Epithelial cell of alveolus of lung (primary cell): ENCODE data around the gene C17orf100. TPM values are rescaled to one million over a fixed set of nuclear protein-coding genes. Genes with fewer than 3 reads are reported as not detected.

Source experiments
- total RNA-seq: library from RNA; depleted of rRNA; stranded (reverse); fragments of >200 nt; gene quantifications from 2 replicates; pipeline ENCODE4 v1.2.1, GENCODE V29; 2015

The C17orf100 gene
- 0.40 and 0.91 TPM in 2 replicates for total RNA-seq

GRCh38 chr17:6651354-6651918, at the start of gene C17orf100, which contains the start of gene MED31:
Gene C17orf100, plus strand, starts transcription at chr17:6651762. Its CDS starts 152 bp downstream, at chr17:6651914.
Gene MED31, minus strand, starts transcription at chr17:6651605. Its CDS starts 77 bp downstream, at chr17:6651528.

GRCh38 chr17:6640536-6641246, 10.9 kb upstream of the C17orf100 start, which contains the start of the genes KIAA0753 and TXNDC17:
Gene KIAA0753, minus strand, starts transcription at chr17:6640711. Its CDS starts 5,608 bp downstream, at chr17:6635103.
Gene TXNDC17, plus strand, starts transcription at chr17:6641060. Its CDS starts 23 bp downstream, at chr17:6641083.

Other genes starting within 250 kb of the C17orf100 start
- not detected in 2 replicates for gene AIPL1, start 216.6 kb upstream of the C17orf100 start, total RNA-seq
- 37.6 and 38.3 TPM in 2 replicates for gene PIMREG, start 207.3 kb upstream of the C17orf100 start, total RNA-seq
- 1.0 and 1.6 TPM in 2 replicates for gene PITPNM3, start 95.2 kb upstream of the C17orf100 start, total RNA-seq
- gene KIAA0753, start 11.1 kb upstream of the C17orf100 start, total RNA-seq = 9.3 and 11.7 TPM in 2 replicates
- 148 and 248 TPM in 2 replicates for gene TXNDC17, start 10.7 kb upstream of the C17orf100 start, total RNA-seq
- gene MED31, start 157 bp upstream of the C17orf100 start, total RNA-seq = 16.0 and 22.1 TPM in 2 replicates
- 1.7 TPM in 1 of 2 replicates, not detected in the other for gene SLC13A5, start 61.6 kb downstream of the C17orf100 start, total RNA-seq
- 0.64 and 10.9 TPM in 2 replicates for gene XAF1, start 104.3 kb downstream of the C17orf100 start, total RNA-seq
- gene FBXO39, start 124.5 kb downstream of the C17orf100 start, total RNA-seq = 0.52 TPM in 1 of 2 replicates, not detected in the other
- gene TEKT1, start 180.0 kb downstream of the C17orf100 start, total RNA-seq = not detected in 2 replicates